PC-9 (cell line): ENCODE results near the gene HTT-AS.

ENCODE experiments used
- CTCF ChIP-seq: fragments of 200-600 bp; sonication (generic); conservative IDR thresholded peaks from 2 replicates; pipeline ENCODE4 v1.6.1; 2017; ENCODE audit warnings: mixed run types, antibody characterized with exemption, mild to moderate bottlenecking, moderate library complexity
- EZH2 ChIP-seq: fragments of 200-600 bp; sonication (generic); IDR thresholded peaks from 2 replicates; pipeline ENCODE4 v1.8.0; 2017; ENCODE audit warnings: antibody characterized with exemption, low read depth

GRCh38 chr4:3046623-3047022 is 27.7 kb downstream of the HTT-AS start:
- TF ChIP-seq EZH2 = no peak
- TF ChIP-seq CTCF = no peak
